ENCODE results near the gene MAN2A2.
"Not testable (repeated sequence)": the region's sequence is repeated elsewhere in the genome, so short reads cannot be mapped to it uniquely, and the experiment has no call there.

The MAN2A2 gene

DNA sequence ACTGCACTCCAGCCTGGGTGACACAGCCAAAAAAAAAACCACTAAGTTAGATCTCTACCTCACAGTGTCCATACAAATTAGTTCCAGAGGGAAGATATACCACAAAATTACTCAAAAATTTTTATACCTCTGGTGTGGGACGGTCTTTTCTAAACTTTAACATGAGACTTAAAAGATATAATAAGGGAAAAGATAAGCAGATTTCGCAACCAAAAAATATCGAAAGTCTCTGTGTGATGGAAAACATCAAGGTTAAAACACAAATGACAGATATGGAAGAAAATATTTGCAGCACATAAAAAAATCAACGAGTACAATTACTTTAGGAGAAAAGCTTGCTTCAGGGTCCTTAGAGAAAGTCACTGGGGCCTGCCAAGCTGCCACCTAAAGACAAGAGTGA is 18.8 kb downstream of the MAN2A2 start:
- DNase-seq (ENCODE audit: low read depth): no peak

DNA sequence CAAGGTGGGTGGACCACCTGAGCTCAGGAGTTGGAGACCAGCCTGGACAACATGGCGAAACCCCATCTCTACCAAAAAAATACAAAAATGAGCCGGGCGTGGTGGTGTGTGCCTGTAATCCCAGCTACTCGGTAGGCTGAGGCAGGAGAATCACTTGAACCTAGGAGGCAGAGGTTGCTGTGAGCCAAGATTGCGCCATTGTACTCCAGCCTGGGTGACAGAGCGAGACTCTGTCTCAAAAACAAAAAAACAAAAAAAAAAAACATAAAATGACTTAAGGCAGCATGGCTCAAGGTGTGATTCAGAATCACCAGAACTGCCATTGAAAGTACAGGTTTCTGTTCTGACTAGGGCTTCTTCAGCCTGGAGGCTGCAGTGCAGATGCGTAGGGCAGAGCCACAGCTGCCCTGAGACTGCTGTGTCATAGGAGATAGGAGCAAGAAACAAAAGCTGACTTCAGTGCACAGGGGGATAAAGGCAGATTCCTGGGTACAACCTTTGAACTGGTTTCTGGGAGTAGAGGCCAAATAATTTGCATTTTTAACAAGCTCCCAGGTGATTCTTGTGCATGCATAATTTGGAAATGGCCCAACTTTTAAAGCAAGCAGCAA is 19.7 kb downstream of the MAN2A2 start:
- DNase-seq (ENCODE audit: low read depth): not testable (repeated sequence)

DNA sequence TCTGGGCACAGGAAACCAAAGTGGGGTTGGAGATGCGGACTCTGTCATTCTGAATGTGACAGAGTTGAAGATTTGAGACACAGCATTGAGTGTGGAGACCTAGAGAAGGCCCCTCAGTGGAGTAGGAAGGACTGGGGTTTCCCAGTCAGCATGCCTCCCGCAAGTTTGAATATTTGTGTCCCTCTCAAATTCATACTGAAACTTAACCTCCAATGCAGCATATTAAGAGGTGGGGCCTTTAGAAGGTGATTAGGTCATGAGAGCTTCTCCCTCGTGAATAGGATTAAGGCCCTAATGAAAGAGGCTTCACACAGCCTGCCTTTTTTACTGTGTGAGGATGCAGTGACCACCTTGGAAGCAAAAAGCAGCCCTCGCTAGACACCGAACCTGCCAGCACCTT is 21.3 kb downstream of the MAN2A2 start:
- DNase-seq (ENCODE audit: low read depth): no peak

DNA sequence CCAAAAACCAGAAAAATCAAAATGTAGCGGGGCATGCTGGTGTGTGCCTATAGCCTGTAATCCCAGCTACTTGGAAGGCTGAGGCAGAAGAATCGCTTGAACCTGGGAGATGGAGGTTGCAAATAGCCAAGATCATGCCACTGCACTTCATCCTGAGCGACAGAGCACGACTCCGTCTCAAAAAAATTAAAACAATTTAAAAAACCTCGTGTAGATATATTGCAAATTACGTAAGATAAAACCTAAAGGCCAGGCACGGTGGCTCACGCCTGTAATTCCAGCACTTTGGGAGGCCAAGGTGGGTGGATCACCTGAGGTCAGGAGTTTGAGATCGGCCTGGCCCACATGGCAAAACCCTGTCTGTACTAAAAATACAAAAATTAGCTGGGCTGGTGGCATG is 23.7 kb downstream of the MAN2A2 start:
- not testable (repeated sequence) for DNase-seq (ENCODE audit: low read depth)

DNA sequence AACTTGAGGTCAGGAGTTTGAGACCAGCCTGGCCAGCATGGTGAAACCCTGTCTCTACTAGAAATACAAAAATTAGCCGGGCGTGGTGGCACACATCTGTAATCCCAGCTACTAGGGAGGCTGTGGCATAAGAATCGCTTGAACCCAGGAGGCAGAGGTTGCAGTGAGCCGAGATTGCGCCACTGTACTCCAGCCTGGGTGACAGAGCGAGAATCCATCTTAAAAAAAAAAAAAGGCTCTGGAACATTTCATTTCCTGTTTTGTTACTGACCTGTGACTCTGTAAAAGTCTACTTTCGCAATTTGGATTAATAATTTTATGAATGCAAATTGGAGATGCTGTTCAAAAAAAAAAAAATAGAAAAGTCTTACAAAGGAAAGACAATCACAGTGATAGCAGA is 25.0 kb downstream of the MAN2A2 start:
- DNase-seq (ENCODE audit: low read depth): not testable (repeated sequence)

GRCh38 chr15:90929246-90930019 is 26.3 kb downstream of the MAN2A2 start:
- no peak for DNase-seq (ENCODE audit: low read depth)

DNA sequence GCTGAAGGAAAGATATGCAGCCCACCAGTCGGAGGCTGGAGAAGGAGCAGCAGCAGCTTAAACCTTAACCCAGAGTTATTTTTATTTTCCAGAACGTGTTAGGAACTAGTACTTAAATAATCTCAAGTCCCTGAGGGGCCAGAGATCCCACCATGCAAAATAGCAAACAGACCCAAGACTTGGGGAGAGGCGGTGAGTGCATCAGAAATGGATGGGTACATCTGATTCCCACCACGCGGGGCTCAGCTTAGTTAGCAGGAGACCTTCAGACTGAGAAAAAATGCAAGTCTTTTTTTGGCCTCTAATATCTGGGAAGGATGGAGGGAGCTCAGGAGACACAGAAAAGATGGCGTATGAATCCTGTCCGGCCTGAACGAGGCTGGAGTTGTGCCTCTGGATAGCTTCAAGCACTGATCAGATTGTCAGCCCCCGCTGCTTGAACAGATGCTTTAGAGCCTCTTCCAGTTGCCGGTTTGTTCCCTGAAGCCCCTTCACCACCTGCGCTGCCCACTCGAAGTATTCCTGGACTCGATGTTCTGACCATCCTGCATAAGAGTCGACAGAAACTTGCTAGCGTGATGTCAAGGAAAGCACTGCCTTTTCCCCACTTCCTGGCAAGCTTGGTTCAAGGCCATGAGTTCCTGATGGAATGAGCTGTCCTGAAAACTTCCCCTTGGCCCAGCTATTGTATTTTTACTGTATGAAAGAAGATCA is 27.9 kb downstream of the MAN2A2 start:
- no peak for DNase-seq (ENCODE audit: low read depth)

DNA sequence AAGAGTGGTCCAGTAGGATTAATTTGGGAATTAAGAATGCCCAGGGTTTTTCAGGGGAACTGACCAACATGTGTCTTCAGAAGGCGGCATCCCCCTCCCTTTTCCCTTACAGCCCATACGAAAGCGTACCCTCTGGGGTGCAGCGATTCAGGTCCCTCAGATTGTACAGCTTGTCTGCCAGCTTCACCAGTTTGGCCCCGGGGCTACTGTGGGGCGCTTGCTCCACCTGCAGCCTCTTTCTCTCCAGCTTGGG is 28.4 kb downstream of the MAN2A2 start:
- DNase-seq (ENCODE audit: low read depth): no peak

GRCh38 chr15:90931828-90932659 is 28.9 kb downstream of the MAN2A2 start, which contains the start of gene HDDC3:
HDDC3 (minus strand) TSS chr15:90932549; CDS start chr15:90932540, 9 bp downstream.
- DNase-seq (ENCODE audit: low read depth): peak; percentile 89

DNA sequence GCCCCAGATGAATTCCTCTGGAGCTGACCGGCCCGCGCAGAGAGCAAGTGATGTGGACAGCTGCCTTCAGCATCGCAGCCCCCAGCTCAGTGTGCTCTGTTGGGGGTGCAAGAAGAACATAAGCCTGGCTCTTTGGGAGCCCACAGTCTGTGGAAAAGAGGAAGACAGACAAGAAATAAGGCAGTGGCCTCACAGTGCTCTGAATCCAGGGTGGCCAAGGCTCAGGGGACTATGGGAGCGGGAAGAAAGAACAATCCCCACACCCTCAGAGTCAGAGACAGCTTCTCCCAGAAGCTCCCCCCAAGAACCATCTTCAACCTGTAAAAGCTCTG is 29.5 kb downstream of the MAN2A2 start:
- DNase-seq (ENCODE audit: low read depth): no peak

GRCh38 chr15:90933301-90933700 is 30.2 kb downstream of the MAN2A2 start:
- no peak for DNase-seq (ENCODE audit: low read depth)

GRCh38 chr15:90934256-90934948 is 31.3 kb downstream of the MAN2A2 start:
- peak; percentile 79 for DNase-seq (ENCODE audit: low read depth)

DNA sequence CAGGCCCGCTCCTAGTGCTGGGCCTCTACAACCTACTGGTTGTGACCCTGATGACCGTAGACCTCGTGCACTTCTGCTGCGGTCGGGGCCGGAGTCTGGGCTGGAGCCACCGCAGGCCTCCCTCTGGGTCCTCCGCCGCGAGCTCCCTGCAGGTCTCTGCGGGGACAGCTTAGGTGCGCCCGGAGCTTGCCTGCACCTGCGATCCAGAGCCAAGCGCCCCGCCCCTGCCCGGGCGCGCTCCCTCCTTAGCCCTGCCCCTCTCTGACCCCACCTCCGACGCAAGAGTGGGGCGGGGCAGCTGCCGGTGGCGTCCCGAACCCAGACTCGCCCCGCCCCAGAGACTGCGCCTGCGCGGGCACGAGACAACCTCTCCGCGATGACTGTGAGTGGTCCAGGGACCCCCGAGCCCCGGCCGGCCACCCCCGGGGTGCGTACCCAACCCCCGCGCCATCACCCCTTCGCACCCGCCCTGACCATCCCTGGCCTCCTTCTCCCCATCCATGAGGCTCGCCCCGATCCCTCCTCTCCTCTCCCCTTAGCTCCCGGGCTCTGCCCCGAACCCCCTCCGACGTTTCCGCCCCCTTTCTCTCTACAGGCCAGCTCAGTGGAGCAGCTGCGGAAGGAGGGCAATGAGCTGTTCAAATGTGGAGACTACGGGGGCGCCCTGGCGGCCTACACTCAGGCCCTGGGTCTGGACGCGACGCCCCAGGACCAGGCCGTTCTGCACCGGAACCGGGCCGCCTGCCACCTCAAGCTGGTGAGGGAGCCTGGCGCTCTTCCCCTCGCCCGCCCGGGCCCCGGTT is 32.0 kb downstream of the MAN2A2 start, which contains the start of gene UNC45A:
UNC45A (plus strand) TSS at position 337 of the 803 bp plus-strand sequence; CDS start at position 377, 40 bp downstream.
- peak; percentile 92 for DNase-seq (ENCODE audit: low read depth)

GRCh38 chr15:90936823-90937222 is 33.7 kb downstream of the MAN2A2 start:
- DNase-seq (ENCODE audit: low read depth): no peak

- DNase-seq (ENCODE audit: low read depth): no peak
Measured at GRCh38 chr15:90938261-90938660, 35.2 kb downstream of the MAN2A2 start.

DNA sequence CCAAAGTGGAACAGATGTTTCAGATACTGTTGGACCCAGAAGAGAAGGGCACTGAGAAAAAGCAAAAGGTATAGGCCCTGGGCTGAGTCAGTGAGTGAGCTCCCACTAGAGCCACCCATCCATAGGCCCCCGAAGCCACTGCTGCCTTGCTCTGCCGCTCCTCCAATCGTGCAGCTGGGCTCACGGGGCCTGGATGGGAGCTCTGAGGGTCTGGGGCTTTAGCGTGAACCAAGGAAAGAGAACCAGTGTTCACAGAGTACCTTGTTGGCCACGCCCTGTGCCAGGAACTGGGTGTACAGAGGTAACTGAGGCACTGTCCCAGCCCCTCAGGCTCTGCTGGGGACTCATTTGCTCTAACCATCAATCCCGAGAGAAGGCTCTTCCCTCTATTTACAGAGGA is 36.7 kb downstream of the MAN2A2 start:
- no peak for DNase-seq (ENCODE audit: low read depth)

DNA sequence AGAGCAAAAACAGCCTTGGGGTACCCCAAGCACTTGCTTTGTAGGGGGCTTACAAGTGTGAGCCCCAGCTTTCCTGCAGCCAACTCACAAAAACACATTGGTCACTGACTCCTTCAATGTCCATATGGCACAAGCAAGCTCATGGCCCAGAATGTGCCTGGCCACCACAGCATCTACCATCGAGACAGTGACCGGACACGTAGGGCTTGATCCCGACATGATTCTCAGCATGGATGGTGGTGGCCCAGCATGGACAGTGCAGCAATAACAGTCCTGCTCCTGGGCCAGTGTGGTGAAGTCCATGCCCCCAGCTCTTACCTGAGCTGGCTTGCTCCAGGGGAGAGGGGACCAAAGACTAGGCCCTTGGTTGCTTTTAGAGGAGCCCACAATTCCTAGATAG is 37.9 kb downstream of the MAN2A2 start:
- no peak for DNase-seq (ENCODE audit: low read depth)

GRCh38 chr15:90942354-90943120 is 39.4 kb downstream of the MAN2A2 start:
- DNase-seq (ENCODE audit: low read depth): no peak

GRCh38 chr15:90945091-90945490 is 42.0 kb downstream of the MAN2A2 start:
- no peak for DNase-seq (ENCODE audit: low read depth)

DNA sequence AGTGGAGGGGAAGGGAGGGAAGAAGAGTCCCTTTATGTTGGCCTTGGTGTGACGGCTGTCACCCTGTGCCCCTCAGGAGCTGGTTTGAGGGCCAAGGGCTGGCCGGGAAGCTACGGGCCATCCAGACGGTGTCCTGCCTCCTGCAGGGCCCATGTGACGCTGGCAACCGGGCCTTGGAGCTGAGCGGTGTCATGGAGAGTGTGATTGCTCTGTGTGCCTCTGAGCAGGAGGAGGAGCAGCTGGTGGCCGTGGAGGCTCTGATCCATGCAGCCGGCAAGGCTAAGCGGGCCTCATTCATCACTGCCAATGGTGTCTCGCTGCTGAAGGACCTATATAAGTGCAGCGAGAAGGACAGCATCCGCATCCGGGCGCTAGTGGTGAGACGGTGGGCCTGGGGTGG is 43.4 kb downstream of the MAN2A2 start:
- no peak for DNase-seq (ENCODE audit: low read depth)
